Astrocyte (in vitro differentiated cells and primary cell): ENCODE data around the gene CSF1R.

Experiments
- CTCF ChIP-seq: IDR thresholded peaks from 2 replicates; pipeline ENCODE4 v1.5.1; 2011; ENCODE audit warnings: low read depth, mild to moderate bottlenecking, inconsistent platforms, low read length, moderate library complexity; ENCODE audit not compliant: insufficient read depth
- EZH2 ChIP-seq: IDR thresholded peaks from 2 replicates; pipeline ENCODE4 v1.6.1; 2012; ENCODE audit warnings: mild to moderate bottlenecking, low read length, inconsistent platforms; ENCODE audit not compliant: insufficient read depth

- TF ChIP-seq CTCF (no peak), EZH2 (no peak)
Observed at GRCh38 chr5:150133581-150134197, 47.3 kb upstream of the CSF1R start.
